ENCODE data around the gene PEMT. TPM values are rescaled to one million over a fixed set of nuclear protein-coding genes. Genes with fewer than 3 reads are reported as not detected.

PEMT gene
- total and polyA plus RNA-seq, 2 of the 4 experiments (the other 2 are of a cell fraction) = 23.3 to 49.5 TPM

DNA sequence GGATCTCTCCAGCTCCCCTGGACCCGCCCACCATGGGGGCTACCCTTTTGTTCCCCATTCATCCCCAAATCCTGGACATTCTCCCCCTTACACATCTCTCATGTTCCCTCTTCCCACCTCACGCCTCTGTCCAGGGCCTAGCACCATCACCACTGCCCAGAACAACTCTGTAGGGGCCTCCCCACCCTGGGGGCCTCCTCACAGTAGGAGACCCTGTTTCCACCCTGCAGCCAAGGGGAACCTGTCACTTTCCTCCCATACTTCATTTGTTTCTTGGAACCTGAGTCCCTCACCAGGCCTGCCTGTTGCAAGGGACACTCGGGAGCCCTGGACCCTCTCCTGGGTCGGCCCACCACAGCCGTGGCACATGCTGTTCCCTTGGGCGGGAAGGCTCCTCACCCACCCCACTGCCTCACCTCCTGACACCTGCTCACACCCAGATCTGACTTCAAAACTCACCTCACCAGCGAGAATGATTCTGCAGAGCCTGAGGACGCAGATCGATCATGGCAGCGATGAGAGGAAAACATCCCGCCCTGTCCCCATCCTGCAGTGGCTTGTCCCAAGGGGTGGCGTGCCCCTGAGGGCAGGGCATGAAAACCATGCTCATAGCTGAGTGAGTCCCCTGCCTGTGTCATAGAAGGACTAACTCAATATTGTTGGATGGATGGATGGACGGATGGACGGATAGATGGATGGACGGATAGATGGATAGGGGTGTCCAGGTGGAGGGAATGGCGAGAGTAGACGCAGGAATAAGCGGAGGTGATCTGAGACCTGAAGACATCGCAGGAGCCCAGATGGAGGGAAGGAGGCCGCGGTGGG, 88.6 kb downstream of the PEMT start:
- no peak overlapping the region for H4K5ac ChIP-seq (ENCODE audit: low read depth, low read length)
- H3K9me3 ChIP-seq (ENCODE audit: control insufficient read depth, insufficient read depth, low read length) = no peaks in the 10 kb centered on the region
- H2AFZ ChIP-seq (replicated peaks; ENCODE audit: low read length, poor library complexity) = no peak overlapping the region
- CTCF ChIA-PET = no interaction called here
- no peak overlapping the region for H3K18ac ChIP-seq (ENCODE audit: low read depth, low read length)
- no peak overlapping the region for H2BK5ac ChIP-seq (ENCODE audit: low read depth, low read length, poor library complexity, severe bottlenecking)
- DNase-seq = no peak
- no peaks in the 10 kb centered on the region for H3K36me3 ChIP-seq (ENCODE audit: control insufficient read depth, insufficient read depth, low read length)
- H2AK5ac ChIP-seq (ENCODE audit: low read depth, low read length) = no peak overlapping the region
- H2AK9ac ChIP-seq (replicated peaks; ENCODE audit: low read depth, low read length, poor library complexity) = no peak overlapping the region
- no peak overlapping the region for H4K8ac ChIP-seq (ENCODE audit: low read depth in 2 of 2, low read length in 2 of 2)
- H3K27me3 ChIP-seq (ENCODE audit: control insufficient read depth, insufficient read depth, low read length) = peaks cover 5% of the 10 kb centered on the region; the same call in 1 of the 2 replicates
- H3K79me1 ChIP-seq (ENCODE audit: low read depth in 1 of 2, low read length in 2 of 2) = no peaks in the 10 kb centered on the region
- no peak overlapping the region for H4K91ac ChIP-seq (ENCODE audit: insufficient read depth, low read depth, low read length)
- H3K4me3 ChIP-seq (ENCODE audit: insufficient read depth, low read depth, low read length) = no peak overlapping the region
- dilution Hi-C loops (cut with HindIII; ENCODE audit: low sequenced_read_pairs, unreplicated experiment) (no loop called here), in situ Hi-C loops (cut with MboI; ENCODE audit: low sequenced_read_pairs) (loop anchor here (5.0 kb wide), 1 partner anchor 64 kb away; no protein-coding TSS in a partner anchor), intact Hi-C loops (cut with micrococcal nuclease) (no loop called here)
- no peak overlapping the region for H2BK20ac ChIP-seq (ENCODE audit: low read depth, low read length)
- no peak overlapping the region for H3K23ac ChIP-seq (ENCODE audit: low read depth, low read length)
- H3K56ac ChIP-seq (ENCODE audit: extremely low read depth, insufficient read depth, low read length) = no peak overlapping the region
- H3K4ac ChIP-seq (ENCODE audit: low read depth, low read length) = no peak overlapping the region
- no peak overlapping the region for H3K4me2 ChIP-seq (ENCODE audit: low read depth, low read length)
- H3K27ac ChIP-seq (ENCODE audit: insufficient read depth, low read length) = no peak overlapping the region
- H3K9ac ChIP-seq (ENCODE audit: low read depth, low read length) = no peak overlapping the region
- WGBS, 2 experiments (ENCODE audit: extremely low coverage in 2 of 2, insufficient read length in 1 of 2) = 89 to 100% methylated on average over 3 to 8 of the region's 21 CpGs
- no peak overlapping the region for H2BK15ac ChIP-seq (ENCODE audit: low read depth, low read length)
- peaks cover 3% of the 10 kb centered on the region for H4K20me1 ChIP-seq (ENCODE audit: insufficient read depth, low read length)
- no peak for ATAC-seq (ENCODE audit: low read depth)
- POLR2A ChIA-PET (ENCODE audit: unreplicated experiment) = no interaction called here
- H3K14ac ChIP-seq (replicated peaks; ENCODE audit: low read depth, low read length) = no peak overlapping the region
- no peaks in the 10 kb centered on the region for H3K4me1 ChIP-seq (ENCODE audit: control insufficient read depth, insufficient read depth, low read length)
- H3K9me1 ChIP-seq (ENCODE audit: insufficient read depth, low read length) = no peaks in the 10 kb centered on the region
- no peak overlapping the region for H2BK120ac ChIP-seq (ENCODE audit: low read depth, low read length)
- BruUV-seq (replicated peaks) = no TSS peak
- TF ChIP-seq POLR2A (IDR thresholded peaks at IDR 0.05; ENCODE audit: low read depth, low read length) = no peak
- TF ChIP-seq SMC3 (IDR thresholded peaks at IDR 0.05; ENCODE audit: low read depth, low read length) = no peak
- TF ChIP-seq RAD21 (IDR thresholded peaks at IDR 0.05; ENCODE audit: low read length) = no peak
- no peak for TF ChIP-seq RFX5 (IDR thresholded peaks at IDR 0.05; ENCODE audit: low read depth, low read length)
- no peak for TF ChIP-seq ELK1 (IDR thresholded peaks at IDR 0.05; ENCODE audit: borderline replicate concordance, low read depth, low read length)
- TF ChIP-seq CTCF (conservative IDR thresholded peaks at IDR 0.05; ENCODE audit: low read depth, low read length) = no peak
- no peak for TF ChIP-seq FOS (IDR thresholded peaks at IDR 0.05; ENCODE audit: low read depth, low read length)
- no peak for TF ChIP-seq CEBPB (IDR thresholded peaks at IDR 0.05; ENCODE audit: low read depth, low read length)
- no peak for TF ChIP-seq BHLHE40 (IDR thresholded peaks at IDR 0.05; ENCODE audit: low read depth, low read length)
- no peak for TF ChIP-seq CHD1 (IDR thresholded peaks at IDR 0.05; ENCODE audit: low read depth, low read length)
- TF ChIP-seq RCOR1 (IDR thresholded peaks at IDR 0.05; ENCODE audit: insufficient replicate concordance, low read length) = no peak
- no peak for TF ChIP-seq MXI1 (IDR thresholded peaks at IDR 0.05; ENCODE audit: borderline replicate concordance, low read depth, low read length)
- TF ChIP-seq NFE2L2 (IDR thresholded peaks at IDR 0.05; ENCODE audit: low read depth, low read length) = no peak
- TF ChIP-seq, protein P1, sequence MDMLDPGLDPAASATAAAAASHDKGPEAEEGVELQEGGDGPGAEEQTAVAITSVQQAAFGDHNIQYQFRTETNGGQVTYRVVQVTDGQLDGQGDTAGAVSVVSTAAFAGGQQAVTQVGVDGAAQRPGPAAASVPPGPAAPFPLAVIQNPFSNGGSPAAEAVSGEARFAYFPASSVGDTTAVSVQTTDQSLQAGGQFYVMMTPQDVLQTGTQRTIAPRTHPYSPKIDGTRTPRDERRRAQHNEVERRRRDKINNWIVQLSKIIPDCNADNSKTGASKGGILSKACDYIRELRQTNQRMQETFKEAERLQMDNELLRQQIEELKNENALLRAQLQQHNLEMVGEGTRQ (IDR thresholded peaks at IDR 0.05; ENCODE audit: low read depth, low read length) = no peak
- TF ChIP-seq MAZ (IDR thresholded peaks at IDR 0.05; ENCODE audit: borderline replicate concordance, low read depth, low read length) = no peak

All from IMR-90 (cell line).